A673 (cell line): ENCODE results near the gene NREP. TPM values are rescaled to one million over a fixed set of nuclear protein-coding genes. Genes with fewer than 3 reads are reported as not detected.

Experiments
- BruUV-seq: library from RNA; stranded (reverse); fragments of 400-500 nt; replicated peaks from 2 replicates; lab custom pipeline; 2021; lab: Mats Ljungman, UMichigan
- CTCF ChIA-PET: fragments of 300-600 bp; sonication (Branson Sonifier 250); formaldehyde crosslinking; loops from one replicate; lab custom pipeline; 2022; ENCODE audit warnings: antibody characterized with exemption; lab: Charles Lee
- POLR2A ChIA-PET: fragments of 300-600 bp; sonication (Branson Sonifier 250); formaldehyde crosslinking; loops from one replicate; lab custom pipeline; 2022; ENCODE audit warnings: antibody characterized with exemption; ENCODE audit not compliant: low non-redundant PET; lab: Charles Lee
- DNase-seq: peaks from one replicate; pipeline ENCODE4 v3.0.0-alpha.2; 2015; ENCODE audit warnings: low spot score
- H3K27ac ChIP-seq: fragments of 200-600 bp; sonication (generic); 2 replicates; pipeline ENCODE4 v1.5.1; 2016; ENCODE audit warnings: mixed run types, low read depth, mild to moderate bottlenecking, mixed read lengths, antibody characterized with exemption, low read length; ENCODE audit not compliant: poor library complexity, severe bottlenecking
- H3K27me3 ChIP-seq: fragments of 200-600 bp; sonication (generic); replicated peaks from 2 replicates; pipeline ENCODE4 v1.6.1; 2017; ENCODE audit warnings: mixed run types, low read depth, mild to moderate bottlenecking, mixed read lengths, antibody characterized with exemption, low read length; ENCODE audit not compliant: insufficient read depth, poor library complexity
- H3K36me3 ChIP-seq: fragments of 200-600 bp; sonication (generic); 2 replicates; pipeline ENCODE4 v1.6.1; 2016; ENCODE audit warnings: mixed run types, mild to moderate bottlenecking, mixed read lengths, antibody characterized with exemption, low read length; ENCODE audit not compliant: insufficient read depth, poor library complexity, severe bottlenecking
- H3K4me1 ChIP-seq: fragments of 200-600 bp; sonication (generic); 2 replicates; pipeline ENCODE4 v1.6.1; 2017; ENCODE audit warnings: mixed run types, mild to moderate bottlenecking, mixed read lengths, antibody characterized with exemption, low read length; ENCODE audit not compliant: insufficient read depth, poor library complexity, severe bottlenecking
- H3K4me3 ChIP-seq: fragments of 200-600 bp; sonication (generic); 2 replicates; pipeline ENCODE4 v1.5.1; 2016; ENCODE audit warnings: low read depth, mixed run types, mild to moderate bottlenecking, mixed read lengths, low read length; ENCODE audit not compliant: poor library complexity, severe bottlenecking
- H3K9me3 ChIP-seq: fragments of 200-600 bp; sonication (generic); 2 replicates; pipeline ENCODE4 v1.6.1; 2016; ENCODE audit warnings: mixed run types, low read depth, mild to moderate bottlenecking, mixed read lengths, antibody characterized with exemption, low read length; ENCODE audit not compliant: poor library complexity, severe bottlenecking
- CTCF ChIP-seq: fragments of 300-800, 200-600 bp; sonication (generic); conservative IDR thresholded peaks from 2 replicates; pipeline ENCODE4 v1.5.1; 2017; ENCODE audit warnings: low read depth, mild to moderate bottlenecking, antibody characterized with exemption, low read length, moderate library complexity, mixed read lengths
- EZH2 ChIP-seq: fragments of 200-600 bp; sonication (generic); IDR thresholded peaks from 2 replicates; pipeline ENCODE4 v1.6.1; 2017; ENCODE audit warnings: borderline replicate concordance, low read depth, mild to moderate bottlenecking, mixed read lengths, antibody characterized with exemption, low read length; ENCODE audit not compliant: poor library complexity, severe bottlenecking
- intact Hi-C: fragments of 100-400 bp; cut with micrococcal nuclease; formaldehyde crosslinking; loops from one replicate; pipeline ENCODE4 v1.10.0; 2022; ENCODE audit not compliant: unreplicated experiment
- total RNA-seq: library from RNA; stranded (reverse); gene quantifications from 2 replicates; pipeline ENCODE4 v1.2.3, GENCODE V29; 2021

Gene NREP
- total RNA-seq, 1 experiment from 2014 or later, result 31.0 TPM

GRCh38 chr5:111776913-111777781, 20.2 kb upstream of the NREP start:
- H3K4me3 ChIP-seq, result no peak overlapping the region
- intact Hi-C loops, result no loop called here
- H3K9me3 ChIP-seq, result no peaks in the 10 kb centered on the region
- ChIA-PET CTCF (no interaction called here), POLR2A (no interaction called here)
- no peak for TF ChIP-seq EZH2
- no peak for TF ChIP-seq CTCF
- H3K4me1 ChIP-seq, result peaks cover 33% of the 10 kb centered on the region
- H3K36me3 ChIP-seq, result no peaks in the 10 kb centered on the region
- H3K27ac ChIP-seq, result no peak overlapping the region
- no TSS peak for BruUV-seq
- DNase-seq, result no peak
- no peaks in the 10 kb centered on the region for H3K27me3 ChIP-seq

- CTCF ChIA-PET, result no interaction called here
- Histone ChIP-seq H3K27me3 (no peaks in the 10 kb centered on the region), H3K4me1 (peaks cover 33% of the 10 kb centered on the region), H3K4me3 (no peak overlapping the region), H3K27ac (no peak overlapping the region), H3K36me3 (no peaks in the 10 kb centered on the region), H3K9me3 (no peaks in the 10 kb centered on the region)
- TF ChIP-seq CTCF, result no peak
- TF ChIP-seq EZH2, result no peak
- intact Hi-C loops, result no loop called here
- POLR2A ChIA-PET, result no interaction called here
- no TSS peak for BruUV-seq
- DNase-seq, result no peak
Observed at GRCh38 chr5:111775224-111775623, 18.2 kb upstream of the NREP start.

- Histone ChIP-seq H3K9me3 (no peaks in the 10 kb centered on the region), H3K27ac (no peak overlapping the region), H3K4me3 (no peak overlapping the region), H3K27me3 (no peaks in the 10 kb centered on the region), H3K36me3 (no peaks in the 10 kb centered on the region), H3K4me1 (peaks cover 26% of the 10 kb centered on the region)
- DNase-seq, result peak; percentile 61
- intact Hi-C loops, result no loop called here
- TF ChIP-seq EZH2 (no peak), CTCF (no peak)
- no TSS peak for BruUV-seq
- ChIA-PET CTCF (interaction anchor here (0.5 kb wide), 1 partner anchor 18 kb away, joined by 3 read pairs; the partner anchor contains the start of gene NREP), POLR2A (no interaction called here)
Observed at GRCh38 chr5:111774525-111774924, 17.5 kb upstream of the NREP start.
